GM23338 (cell line): Measurements from ENCODE around the gene NOMO2.
"Not testable (repeated sequence)": the region's sequence is repeated elsewhere in the genome, so short reads cannot be mapped to it uniquely, and the experiment has no call there.

Experiments used
- CTCF ChIP-seq, 2 experiments: fragments of 200-600 bp in 1 of 2; sonication (generic) in 1 of 2; conservative IDR thresholded peaks; 2 replicates each; pipeline versions ENCODE4 v1.5.1 to v1.6.1; 2016 to 2017; ENCODE audit warnings: antibody characterized with exemption in 2 of 2, low read depth in 2 of 2, mild to moderate bottlenecking in 2 of 2, moderate library complexity in 1 of 2
- ETS1 ChIP-seq: IDR thresholded peaks from 2 replicates; pipeline ENCODE4 v1.6.1; 2016; ENCODE audit warnings: antibody characterized with exemption
- JUNB ChIP-seq: IDR thresholded peaks from one replicate; pipeline ENCODE4 v1.6.1; 2016; ENCODE audit warnings: antibody characterized with exemption; ENCODE audit not compliant: unreplicated experiment
- POLR2AphosphoS5 ChIP-seq: IDR thresholded peaks from 2 replicates; pipeline ENCODE4 v1.6.1; 2016; ENCODE audit warnings: antibody characterized with exemption, low read depth

DNA sequence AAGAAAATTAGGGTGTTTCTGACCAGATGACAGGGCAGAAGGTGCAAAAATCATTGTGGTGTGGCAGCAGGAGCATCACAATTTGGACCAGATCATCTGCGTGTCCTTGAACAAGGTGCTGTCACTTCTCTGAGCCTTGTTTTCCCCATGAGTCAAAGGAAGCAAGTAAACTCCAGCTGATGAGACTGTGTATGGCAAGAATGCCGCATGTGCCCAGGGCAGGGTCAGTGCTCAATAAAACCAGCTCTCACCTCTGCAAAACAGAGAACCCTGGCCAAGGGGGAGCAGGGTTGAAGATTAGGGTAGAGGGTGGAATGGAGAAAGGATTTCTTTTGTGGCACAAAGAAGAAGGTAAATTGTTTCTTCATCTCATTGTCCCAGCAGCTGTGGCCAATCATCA, 17.4 kb upstream of the NOMO2 start:
- TF ChIP-seq CTCF (conservative IDR thresholded peaks at IDR 0.05; ENCODE audit: low read depth in 2 of 2); JUNB; POLR2AphosphoS5; ETS1: not testable (repeated sequence)
